ENCODE data around the gene MBD3.
A peak's percentile ranks its signal among the peaks of the same experiment; 100 is the strongest.

DNA sequence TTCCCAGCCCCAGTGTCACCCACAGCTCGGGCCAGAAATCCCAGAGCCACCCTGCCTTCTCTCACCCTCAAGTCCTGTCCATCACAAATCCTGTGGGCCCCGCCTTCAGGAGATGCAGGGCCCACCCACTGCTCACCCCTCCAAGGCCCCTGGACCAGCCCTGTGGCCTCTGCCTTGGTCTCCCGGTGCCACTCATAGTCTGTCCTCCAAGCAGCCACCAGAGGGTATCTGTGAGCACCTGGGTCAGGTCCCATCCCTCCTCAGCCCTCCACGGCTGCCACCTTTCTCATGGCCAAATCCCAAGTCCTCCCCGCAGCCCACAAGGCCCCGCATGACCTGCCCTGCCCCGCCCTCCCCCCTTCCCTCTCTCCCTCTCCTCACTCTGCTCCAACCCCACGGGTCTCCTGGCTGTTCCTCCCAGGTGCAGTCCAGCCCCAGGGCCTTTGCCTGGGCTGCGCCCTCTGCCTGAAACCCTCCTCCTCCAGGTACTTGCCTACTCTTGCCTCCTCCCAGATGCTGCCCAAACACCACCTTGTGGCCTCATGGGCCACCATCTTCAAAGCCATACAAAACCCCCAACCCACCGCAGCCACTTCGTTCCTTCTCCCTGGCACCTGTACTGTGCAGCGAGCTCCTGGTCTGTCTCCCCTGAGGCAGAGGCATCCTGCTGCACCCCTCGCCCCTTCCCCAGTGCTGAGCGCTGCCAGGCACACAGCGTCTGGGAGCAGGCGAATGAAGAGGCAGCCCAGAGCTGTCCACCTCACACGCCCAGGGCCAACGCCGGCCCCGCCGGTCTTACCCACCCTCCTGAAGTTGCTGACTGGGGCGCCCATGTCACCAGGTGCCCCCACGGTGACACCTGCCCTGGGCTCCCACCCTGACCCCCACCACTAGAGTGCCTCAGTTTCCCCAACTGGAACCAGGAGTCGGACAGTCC, 25.8 kb upstream of the MBD3 start:
- peak in 1 of 2 donors; percentile 42 for TF ChIP-seq CTCF (conservative IDR thresholded peaks at IDR 0.05 in 1 of 2, IDR thresholded peaks at IDR 0.05 in 1 of 2; ENCODE audit: low read depth in 1 of 2, low read length in 2 of 2)
- TF ChIP-seq EZH2 (IDR thresholded peaks at IDR 0.05; ENCODE audit: low read length, missing control alignments), result no peak

All from fibroblast of lung (primary cell).